H1 (cell line): Measurements from ENCODE around the gene ROR1. TPM values are rescaled to one million over a fixed set of nuclear protein-coding genes. Genes with fewer than 3 reads are reported as not detected.

Experiments
- CTCF ChIP-seq, 3 experiments: IDR thresholded peaks; 1 replicate in 2 of 3; 2 replicates in 1 of 3; pipeline versions ENCODE4 v1.5.1 to v1.6.1; 2011; ENCODE audit warnings: low read length in 3 of 3, mild to moderate bottlenecking in 3 of 3, inconsistent platforms in 2 of 3, low read depth in 1 of 3, moderate library complexity in 1 of 3; ENCODE audit not compliant: insufficient read depth in 1 of 3; ENCODE audit errors: control extremely low read depth in 1 of 3
- KDM5A ChIP-seq: fragments of 200-600 bp; IDR thresholded peaks from 2 replicates; pipeline ENCODE4 v1.7.1; 2012; ENCODE audit warnings: mild to moderate bottlenecking, low read length, inconsistent platforms, mixed read lengths
- MAFK ChIP-seq: IDR thresholded peaks from 2 replicates; pipeline ENCODE4 v1.6.1; 2012; ENCODE audit warnings: low read depth, mild to moderate bottlenecking, improper control_type of control experiment, low read length
- SAP30 ChIP-seq: fragments of 300-600 bp; sonication (generic); IDR thresholded peaks from 2 replicates; pipeline ENCODE4 v1.7.1; 2012; ENCODE audit warnings: low read length, moderate library complexity, mild to moderate bottlenecking, inconsistent platforms; ENCODE audit not compliant: insufficient read depth, insufficient replicate concordance
- SP4 ChIP-seq: IDR thresholded peaks from 2 replicates; pipeline ENCODE4 v1.6.1; 2012; ENCODE audit warnings: low read length, inconsistent platforms
- SRF ChIP-seq: IDR thresholded peaks from 2 replicates; pipeline ENCODE4 v1.6.1; 2011; ENCODE audit warnings: mild to moderate bottlenecking, low read depth, low read length, moderate library complexity
- polyA plus RNA-seq, 7 experiments: library from polyadenylated mRNA; depleted of rRNA in 3 of 7; stranded (reverse) in 5 of 7; unstranded in 2 of 7; fragments of >200 nt in 5 of 7; fragments of 200-250 nt in 2 of 7; gene quantifications; 1 replicate in 5 of 7; 2 replicates in 1 of 7; 4 replicates in 1 of 7; pipeline versions ENCODE4 v1.2.1 to v1.2.3, GENCODE V29; 2011 to 2013; ENCODE audit warnings: missing spikeins in 2 of 7, mixed read lengths in 2 of 7
- total RNA-seq: library from RNA; stranded (reverse); fragmentation: NEBNext Ultra II Directional; extraction: Animal tissue kit (Norgen Biotek cat#: 25700); gene quantifications from 2 replicates; pipeline ENCODE4 v1.2.1, GENCODE V29; 2021

Gene ROR1
- total and polyA plus RNA-seq, 2 of the 8 experiments (the other 6 are each of a cell fraction or from before 2014, with no cell fraction given): 33.6 to 73.6 TPM

GRCh38 chr1:64124704-64125440 lies 351.1 kb downstream of the ROR1 start (continued):
- TF ChIP-seq SP4 (no peak), SAP30 (no peak), KDM5A (no peak), SRF (no peak), CTCF (IDR thresholded peaks at IDR 0.05; ENCODE audit: control extremely low read depth in 1 of 3, insufficient read depth in 1 of 3, low read depth in 1 of 3, low read length in 3 of 3) (no peak), MAFK (no peak)
- TF ChIP-seq, all 59 proteins: peak for 0
